ENCODE data around the gene ACTL6B. TPM values are rescaled to one million over a fixed set of nuclear protein-coding genes. Genes with fewer than 3 reads are reported as not detected.
A peak's percentile ranks its signal among the peaks of the same experiment; 100 is the strongest.
"Not testable (repeated sequence)": the region's sequence is repeated elsewhere in the genome, so short reads cannot be mapped to it uniquely, and the experiment has no call there.

ACTL6B gene
- not detected for total RNA-seq

DNA sequence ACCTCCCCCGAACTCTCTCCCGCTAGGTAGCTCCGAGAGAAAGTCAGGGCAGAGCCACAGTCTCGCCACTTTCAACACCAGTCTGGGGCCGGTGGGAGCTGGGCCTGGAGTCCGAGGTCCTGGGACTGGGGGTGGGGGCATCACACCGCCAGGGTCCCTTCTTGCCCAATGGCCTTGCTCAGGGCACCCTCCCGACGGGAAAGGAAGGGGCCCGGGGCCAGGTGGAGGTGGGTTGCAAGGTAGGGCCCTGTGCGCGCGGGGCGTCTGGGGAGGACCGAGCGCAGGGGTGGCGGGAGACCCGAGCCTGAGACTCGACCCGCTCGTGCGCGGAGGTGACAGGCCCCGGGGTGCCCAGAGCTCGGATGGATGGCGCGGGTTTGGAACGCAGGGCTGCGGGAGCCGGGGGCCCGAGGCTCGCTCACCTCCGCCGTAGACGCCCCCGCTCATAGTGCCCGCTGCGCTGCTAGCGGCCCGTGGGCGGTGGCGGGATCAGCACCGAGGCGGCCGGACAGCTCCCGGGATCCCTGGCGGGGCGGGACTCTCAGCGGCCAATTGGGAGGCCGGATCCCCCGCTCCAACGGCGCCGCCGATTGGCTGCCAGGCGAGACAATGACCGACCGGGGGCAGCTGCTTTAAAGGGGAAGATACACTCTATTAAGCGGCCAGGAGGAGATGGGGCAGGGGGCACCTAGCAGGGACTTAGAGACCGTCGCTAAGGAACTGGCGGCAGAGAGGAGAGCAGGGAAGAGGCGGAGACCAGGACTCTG is at the start of gene ACTL6B:
TSS of gene ACTL6B (minus strand) at position 541 of the 767 bp plus-strand sequence. CDS start at position 447, 94 bp downstream.
- ChIA-PET CTCF (interaction anchor here (0.6 to 2.0 kb wide), 3 partner anchors 22 to 177 kb away, joined by 3 to 5 read pairs (median 3); partner anchors contain the start of gene TSC22D4), POLR2A (no interaction called here)
- no peak within 1 kb of the TSS for H3K4me3 Mint-ChIP-seq
- no peaks in the 10 kb centered on the region for H3K36me3 Mint-ChIP-seq (ENCODE audit: low read depth)
- H3K27me3 Mint-ChIP-seq, result peaks cover 38% of the 10 kb centered on the region
- H3K4me1 Mint-ChIP-seq, result peaks cover 2% of the 10 kb centered on the region
- no peaks in the 10 kb centered on the region for H3K9me3 Mint-ChIP-seq
- no peak within 1 kb of the TSS for H3K27ac Mint-ChIP-seq
- peak; percentile 68 for DNase-seq

DNA sequence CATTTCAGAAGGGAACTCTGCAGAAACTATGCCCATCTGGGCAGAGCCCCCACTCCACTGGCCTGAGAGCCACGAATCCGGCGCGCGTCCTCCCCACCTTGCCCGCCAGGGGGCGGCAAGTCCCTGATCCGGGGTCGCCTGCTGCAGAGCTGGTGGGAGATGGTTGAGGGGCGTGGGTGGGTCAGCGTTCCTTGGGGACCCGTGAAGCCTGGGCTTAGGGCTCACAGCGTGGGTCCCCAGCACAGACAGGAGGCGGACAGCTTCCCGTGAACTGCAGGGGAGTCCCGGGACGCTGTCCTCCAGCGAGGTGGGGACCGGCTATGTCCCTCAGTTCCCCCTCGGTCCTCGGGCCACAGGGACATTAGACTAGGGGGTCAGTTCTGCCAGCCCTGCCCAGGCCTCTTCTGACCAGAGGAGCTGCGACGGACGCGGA is 49.1 kb upstream of the ACTL6B start:
- no peaks in the 10 kb centered on the region for H3K9me3 Mint-ChIP-seq
- peaks cover 2% of the 10 kb centered on the region for H3K27me3 Mint-ChIP-seq
- POLR2A ChIA-PET, result interaction anchor here (0.6 to 2.9 kb wide), 44 partner anchors 9 to 578 kb away, joined by 3 to 41 read pairs (median 6); partner anchors contain the start of genes AGFG2, EPO, FBXO24 and GIGYF1
- peak overlapping the region; percentile 90 for H3K27ac Mint-ChIP-seq
- H3K4me1 Mint-ChIP-seq, result peaks cover 17% of the 10 kb centered on the region
- peak; percentile 80 for DNase-seq
- H3K36me3 Mint-ChIP-seq (ENCODE audit: low read depth), result peaks cover 14% of the 10 kb centered on the region
- H3K4me3 Mint-ChIP-seq, result peak overlapping the region; percentile 94
- CTCF ChIA-PET, result interaction anchor here (0.6 to 2.3 kb wide), 58 partner anchors 9 to 623 kb away, joined by 3 to 91 read pairs (median 5); partner anchors contain the start of genes EPO, FBXO24, GIGYF1 and GNB2

DNA sequence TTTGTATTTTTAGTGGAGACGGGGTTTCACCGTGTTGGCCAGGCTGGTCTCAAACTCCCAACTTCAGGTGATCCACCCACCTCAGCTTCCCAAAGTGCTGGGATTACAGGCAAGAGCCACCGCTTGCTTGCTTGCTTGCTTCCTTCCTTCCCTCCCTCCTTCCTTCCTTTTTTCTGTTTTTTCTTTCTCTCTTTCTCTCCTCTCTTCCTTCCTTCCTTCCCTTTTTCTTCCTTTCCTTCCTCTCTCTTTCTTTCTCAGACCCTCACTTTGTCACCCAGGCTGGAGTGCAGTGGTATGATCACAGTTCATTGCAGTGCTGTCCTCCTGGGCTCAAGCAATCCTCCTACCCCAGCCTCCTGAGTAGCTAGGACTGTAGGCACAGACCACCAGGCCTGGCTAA is 44.8 kb upstream of the ACTL6B start:
- CTCF ChIA-PET, result interaction anchor here (2.6 kb wide), 1 partner anchor 9 kb away, joined by 12 read pairs; no protein-coding TSS in a partner anchor
- H3K27me3 Mint-ChIP-seq, result peaks cover 14% of the 10 kb centered on the region
- DNase-seq; H3K27ac Mint-ChIP-seq; H3K36me3 Mint-ChIP-seq (ENCODE audit: low read depth); H3K4me1 Mint-ChIP-seq; H3K4me3 Mint-ChIP-seq; H3K9me3 Mint-ChIP-seq: not testable (repeated sequence)
- POLR2A ChIA-PET, result interaction anchor here (1.3 kb wide), 1 partner anchor 151 kb away, joined by 4 read pairs; the partner anchor contains the start of gene SLC12A9

DNA sequence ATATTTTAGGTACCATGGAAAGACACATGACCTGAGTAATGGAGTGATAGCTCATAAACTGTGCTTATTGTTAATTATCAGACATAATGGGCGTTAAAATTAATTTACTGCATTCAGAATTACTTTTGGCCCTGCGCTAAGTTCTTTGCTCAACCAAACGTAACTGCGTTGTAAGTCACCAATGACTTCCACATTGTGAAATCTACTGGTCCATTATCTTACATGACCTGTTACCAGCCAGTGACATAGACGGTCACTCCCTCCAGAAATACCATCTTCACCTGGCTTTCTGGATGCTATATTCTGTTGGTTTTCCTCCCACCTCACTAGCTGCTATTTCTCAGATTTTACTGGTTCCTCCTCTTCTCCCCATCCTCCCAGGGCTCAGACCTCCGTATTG is 42.8 kb upstream of the ACTL6B start:
- ChIA-PET POLR2A (interaction anchor here (1.0 kb wide), 1 partner anchor 20 kb away, joined by 3 read pairs; no protein-coding TSS in a partner anchor), CTCF (interaction anchor here (0.7 kb wide), 1 partner anchor 113 kb away, joined by 3 read pairs; the partner anchor contains the start of genes FBXO24 and LRCH4)
- peaks cover 23% of the 10 kb centered on the region for H3K27me3 Mint-ChIP-seq
- peaks cover 7% of the 10 kb centered on the region for H3K4me1 Mint-ChIP-seq
- DNase-seq, result no peak
- no peaks in the 10 kb centered on the region for H3K9me3 Mint-ChIP-seq
- no peak overlapping the region for H3K27ac Mint-ChIP-seq
- no peaks in the 10 kb centered on the region for H3K36me3 Mint-ChIP-seq (ENCODE audit: low read depth)
- H3K4me3 Mint-ChIP-seq, result no peak overlapping the region

DNA sequence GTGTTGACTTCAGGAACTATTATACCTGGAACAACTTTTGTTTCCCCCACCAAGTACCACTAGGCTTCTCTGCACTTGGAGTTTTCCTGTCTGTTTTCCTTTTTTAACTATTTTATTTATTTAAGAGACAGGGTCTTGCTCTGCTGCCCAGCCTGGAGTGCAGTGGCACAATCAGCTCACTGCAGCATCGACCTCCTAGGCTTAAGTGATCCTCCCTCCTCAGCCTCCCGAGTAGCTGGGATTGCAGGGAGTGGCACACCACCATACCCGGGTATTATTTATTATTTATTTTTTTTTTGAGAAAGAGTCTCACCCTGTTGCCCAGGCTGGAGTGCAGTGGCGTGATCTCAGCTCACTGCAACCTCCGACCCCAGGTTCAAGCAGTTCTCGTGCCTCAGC is 39.9 kb upstream of the ACTL6B start:
- peaks cover 13% of the 10 kb centered on the region for H3K36me3 Mint-ChIP-seq (ENCODE audit: low read depth)
- CTCF ChIA-PET, result interaction anchor here (0.8 to 8.2 kb wide), 3 partner anchors 9 to 156 kb away, joined by 3 to 90 read pairs (median 3); partner anchors contain the start of gene POP7
- no peak overlapping the region for H3K27ac Mint-ChIP-seq
- no peak overlapping the region for H3K4me3 Mint-ChIP-seq
- DNase-seq, result no peak
- H3K27me3 Mint-ChIP-seq, result peaks cover 22% of the 10 kb centered on the region
- POLR2A ChIA-PET, result interaction anchor here (0.9 to 1.3 kb wide), 3 partner anchors 10 to 109 kb away, joined by 3 to 18 read pairs (median 3); partner anchors contain the start of gene POP7
- H3K9me3 Mint-ChIP-seq, result no peaks in the 10 kb centered on the region
- peaks cover 27% of the 10 kb centered on the region for H3K4me1 Mint-ChIP-seq

DNA sequence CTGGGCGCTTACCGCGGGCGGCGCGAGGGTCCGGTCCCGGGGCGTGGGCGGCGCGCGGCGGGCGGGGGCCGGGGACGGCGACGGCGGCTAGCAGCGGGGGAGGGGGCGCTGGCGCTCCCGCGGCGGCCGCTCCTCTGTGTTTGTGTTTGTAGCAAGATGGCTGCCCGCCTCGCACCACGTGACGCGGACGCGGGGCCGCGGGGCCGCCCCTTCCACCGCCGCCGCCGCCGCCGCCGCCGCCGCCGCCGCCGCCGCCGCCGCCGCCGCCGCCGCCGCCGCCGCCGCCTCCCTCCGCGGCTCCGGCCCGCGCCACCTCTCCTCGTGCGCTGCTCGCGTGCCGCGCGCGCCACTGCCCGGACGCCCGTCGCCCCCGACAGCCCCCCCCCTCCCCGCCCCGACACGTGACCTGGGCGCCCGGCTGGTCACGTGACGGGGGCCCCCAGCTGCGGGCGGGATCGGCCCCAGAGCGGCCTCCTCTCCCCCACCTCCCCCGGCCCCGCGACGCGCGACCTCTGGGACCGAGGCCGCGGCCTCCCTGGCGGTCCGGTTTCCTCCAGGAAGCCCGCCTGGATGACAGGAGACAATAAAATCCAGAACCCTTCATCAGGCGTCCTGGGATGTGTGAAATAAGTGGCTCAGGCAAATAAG is 38.0 kb upstream of the ACTL6B start, which contains the start of gene GIGYF1:
TSS of gene GIGYF1 (minus strand) at position 153 of the 648 bp plus-strand sequence. CDS start 6,012 bp downstream, outside the sequence.
- peaks cover 33% of the 10 kb centered on the region for H3K4me1 Mint-ChIP-seq
- peak within 1 kb of the TSS; percentile 78 for H3K27ac Mint-ChIP-seq
- no peaks in the 10 kb centered on the region for H3K9me3 Mint-ChIP-seq
- ChIA-PET CTCF (interaction anchor here (1.1 to 8.2 kb wide), 5 partner anchors 11 to 158 kb away, joined by 4 to 90 read pairs (median 31); partner anchors contain the start of genes POP7 and SLC12A9), POLR2A (interaction anchor here (1.4 to 7.3 kb wide), 5 partner anchors 11 to 108 kb away, joined by 4 to 51 read pairs (median 27); partner anchors contain the start of genes FBXO24, LRCH4, MOSPD3 and POP7)
- H3K36me3 Mint-ChIP-seq (ENCODE audit: low read depth), result peaks cover 13% of the 10 kb centered on the region
- peaks cover 18% of the 10 kb centered on the region for H3K27me3 Mint-ChIP-seq
- peak within 1 kb of the TSS; percentile 96 for H3K4me3 Mint-ChIP-seq
- peak; percentile 74 for DNase-seq

DNA sequence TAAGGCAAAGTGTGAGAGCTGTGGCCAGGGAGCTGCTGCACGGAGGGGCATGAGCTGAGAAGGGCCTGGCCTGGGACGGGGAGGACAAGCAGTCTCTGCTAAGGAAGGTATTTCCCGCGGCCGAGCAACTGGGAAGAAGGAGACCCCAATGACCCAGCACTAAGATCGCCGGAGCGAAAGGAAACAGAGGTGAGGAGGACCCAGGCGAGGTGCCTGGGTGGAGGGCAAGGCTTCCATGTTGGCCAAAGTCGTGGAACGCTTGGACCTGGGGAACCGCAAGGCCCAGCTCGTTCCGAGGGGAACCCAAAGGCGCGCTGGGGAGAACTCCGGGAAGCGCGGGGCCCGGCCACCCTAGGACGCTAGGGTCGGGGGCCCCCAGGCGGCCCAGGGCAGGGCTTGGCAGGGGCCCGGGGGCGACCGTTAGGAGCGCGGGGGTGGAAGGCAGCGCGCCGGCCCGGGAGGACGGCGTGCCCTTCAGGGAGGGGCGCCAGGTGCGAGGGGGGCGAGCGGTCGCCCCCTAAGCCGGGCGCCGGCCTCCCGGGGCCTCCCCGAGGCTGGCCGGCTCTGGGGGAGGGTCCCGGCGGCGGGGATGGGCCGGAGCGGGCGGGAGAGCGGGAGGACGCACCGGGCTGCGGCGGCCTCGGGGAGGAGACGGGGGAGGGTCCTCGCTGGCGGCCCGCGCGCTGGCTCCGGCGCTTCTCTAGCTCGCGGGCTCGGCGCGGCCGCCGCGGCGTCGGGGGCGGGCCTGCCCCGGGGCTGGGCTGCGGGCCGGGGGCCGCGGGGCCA is 37.3 kb upstream of the ACTL6B start:
- DNase-seq, result no peak
- Mint-ChIP-seq H3K27me3 (peaks cover 18% of the 10 kb centered on the region), H3K27ac (peak overlapping the region; percentile 78), H3K9me3 (no peaks in the 10 kb centered on the region), H3K4me3 (peak overlapping the region; percentile 96), H3K36me3 (ENCODE audit: low read depth) (peaks cover 18% of the 10 kb centered on the region), H3K4me1 (peaks cover 37% of the 10 kb centered on the region)
- ChIA-PET POLR2A (interaction anchor here (0.8 to 7.3 kb wide), 13 partner anchors 12 to 155 kb away, joined by 3 to 51 read pairs (median 5); partner anchors contain the start of genes AGFG2, FBXO24, LRCH4 and MOSPD3), CTCF (interaction anchor here (0.9 to 8.2 kb wide), 15 partner anchors 9 to 264 kb away, joined by 3 to 90 read pairs (median 12); partner anchors contain the start of genes FBXO24, LRCH4, MEPCE and MOSPD3)

DNA sequence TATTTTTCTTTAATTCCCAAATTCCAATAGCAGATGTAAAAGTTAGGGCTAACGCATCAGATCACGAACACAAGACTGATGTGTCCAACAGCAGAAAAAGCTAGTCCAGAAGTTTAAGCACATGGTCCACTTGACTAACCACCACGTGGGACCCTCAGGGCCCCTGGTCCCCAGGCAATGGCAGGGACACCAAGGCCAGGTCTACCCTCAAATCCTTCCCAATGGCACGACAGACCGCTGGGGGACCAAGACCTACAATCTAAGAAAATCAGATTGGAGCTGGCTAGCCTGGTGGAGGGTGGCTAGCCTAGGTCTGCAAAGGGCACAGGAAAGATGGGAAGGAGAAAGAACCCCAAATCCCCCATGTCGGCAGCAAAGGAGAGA is 36.3 kb upstream of the ACTL6B start:
- DNase-seq, result no peak
- peak overlapping the region; percentile 96 for H3K4me3 Mint-ChIP-seq
- no peaks in the 10 kb centered on the region for H3K9me3 Mint-ChIP-seq
- peaks cover 26% of the 10 kb centered on the region for H3K36me3 Mint-ChIP-seq (ENCODE audit: low read depth)
- CTCF ChIA-PET, result interaction anchor here (0.9 to 8.2 kb wide), 15 partner anchors 9 to 263 kb away, joined by 3 to 90 read pairs (median 12); partner anchors contain the start of genes FBXO24, LRCH4, MEPCE and MOSPD3
- H3K4me1 Mint-ChIP-seq, result peaks cover 37% of the 10 kb centered on the region
- POLR2A ChIA-PET, result interaction anchor here (0.8 to 7.3 kb wide), 13 partner anchors 11 to 154 kb away, joined by 3 to 51 read pairs (median 5); partner anchors contain the start of genes AGFG2, FBXO24, LRCH4 and MOSPD3
- peak overlapping the region; percentile 21 for H3K27ac Mint-ChIP-seq
- peaks cover 17% of the 10 kb centered on the region for H3K27me3 Mint-ChIP-seq

DNA sequence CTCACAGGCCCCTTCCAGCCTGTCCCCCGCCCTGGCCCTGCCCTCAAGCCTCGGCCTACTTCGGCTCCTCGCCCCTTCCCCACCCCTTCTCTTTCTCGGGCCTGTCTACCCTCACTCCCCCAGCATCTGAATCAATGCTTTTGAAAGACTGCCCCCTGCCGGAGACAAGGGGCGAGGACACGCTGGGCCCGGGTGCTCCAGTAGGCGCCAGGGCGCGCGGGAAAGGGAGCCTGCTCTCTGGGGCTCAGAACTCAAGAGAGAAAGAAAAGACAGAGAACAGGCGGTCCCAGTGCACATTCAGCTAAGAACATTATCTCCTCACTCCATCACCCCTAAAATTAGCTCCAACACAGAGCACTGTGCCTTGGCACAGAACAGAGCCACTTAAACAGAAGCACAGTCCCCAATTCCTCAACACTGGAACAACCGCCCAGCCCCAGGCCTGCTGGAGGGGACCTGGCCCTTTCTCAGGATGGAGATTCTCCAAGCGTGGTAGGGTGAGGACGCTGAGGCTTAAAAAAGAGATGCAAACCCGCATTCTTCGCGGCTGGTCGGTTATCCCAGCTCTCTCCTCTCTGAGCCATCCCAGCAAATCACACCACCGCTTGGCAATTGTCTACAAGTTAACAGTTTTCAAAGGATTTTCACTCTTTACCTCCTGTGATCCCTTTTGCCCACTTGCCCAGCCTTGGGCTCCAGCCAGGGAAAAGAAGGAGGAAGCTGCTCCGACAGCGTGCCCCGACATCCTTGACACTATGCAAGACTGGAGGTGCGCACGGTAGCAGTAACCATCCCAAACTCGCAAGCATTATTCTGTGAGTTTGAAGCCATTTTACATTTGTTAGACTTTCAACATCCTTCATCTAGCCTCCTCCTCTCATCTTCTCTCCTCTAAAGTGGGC is 35.7 kb upstream of the ACTL6B start:
- ChIA-PET CTCF (interaction anchor here (0.6 to 8.2 kb wide), 28 partner anchors 8 to 263 kb away, joined by 3 to 90 read pairs (median 5); partner anchors contain the start of genes FBXO24, LRCH4, MEPCE and MOSPD3), POLR2A (interaction anchor here (0.8 to 7.3 kb wide), 16 partner anchors 10 to 256 kb away, joined by 3 to 51 read pairs (median 6); partner anchors contain the start of genes FBXO24, LRCH4, MOSPD3 and POP7)
- Mint-ChIP-seq H3K4me1 (peaks cover 37% of the 10 kb centered on the region), H3K4me3 (peak overlapping the region; percentile 96), H3K36me3 (ENCODE audit: low read depth) (peaks cover 27% of the 10 kb centered on the region), H3K9me3 (no peaks in the 10 kb centered on the region), H3K27me3 (peaks cover 10% of the 10 kb centered on the region), H3K27ac (peak overlapping the region; percentile 42)
- DNase-seq, result peak; percentile 84

DNA sequence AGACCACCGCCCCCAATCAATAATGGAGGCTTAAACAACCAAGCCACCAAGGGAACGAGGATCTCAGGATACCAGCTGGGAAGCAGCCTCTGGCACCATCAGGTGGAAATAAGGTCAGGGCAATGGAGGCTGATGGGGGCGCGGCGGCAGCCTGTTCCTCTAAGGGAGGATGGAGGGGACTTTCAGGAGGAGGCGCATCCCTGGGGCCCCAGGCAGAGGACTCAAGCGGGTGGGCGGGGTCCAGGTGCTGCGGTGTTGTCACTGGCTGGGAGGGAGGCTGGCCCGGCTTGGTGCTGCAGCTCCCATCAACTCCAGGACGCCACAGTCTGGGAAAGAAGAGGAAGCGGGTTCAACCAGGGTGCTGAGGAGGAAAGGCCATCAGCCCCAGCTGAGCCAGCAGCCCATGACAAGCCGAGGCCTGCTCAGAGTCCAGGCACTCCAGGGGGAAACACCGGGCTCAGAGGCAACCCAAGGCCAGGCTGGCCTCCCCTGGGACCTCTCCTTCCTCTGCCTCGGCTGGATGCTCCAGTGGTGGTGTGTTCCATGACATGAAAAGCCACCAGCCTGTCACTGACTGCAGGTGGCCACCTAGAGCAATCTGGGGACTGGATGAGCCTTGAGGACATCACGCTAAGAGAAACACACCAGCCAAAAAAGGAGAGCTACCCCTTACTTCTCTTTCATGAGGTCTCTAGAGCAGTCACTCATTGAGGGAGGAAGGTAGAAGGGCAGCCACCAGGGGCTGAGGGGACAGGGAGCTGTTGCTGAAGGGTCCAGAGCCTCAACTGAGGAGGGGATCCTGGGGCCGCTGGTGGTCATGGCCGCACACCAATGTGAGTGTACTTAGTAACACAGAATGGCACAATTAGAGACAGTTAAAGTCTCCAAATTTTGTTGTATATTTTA is 33.2 kb upstream of the ACTL6B start:
- Mint-ChIP-seq H3K27ac (no peak overlapping the region), H3K9me3 (no peaks in the 10 kb centered on the region), H3K4me1 (peaks cover 30% of the 10 kb centered on the region), H3K36me3 (ENCODE audit: low read depth) (peaks cover 35% of the 10 kb centered on the region), H3K27me3 (no peaks in the 10 kb centered on the region), H3K4me3 (no peak overlapping the region)
- POLR2A ChIA-PET, result interaction anchor here (1.2 to 7.3 kb wide), 5 partner anchors 8 to 104 kb away, joined by 4 to 51 read pairs (median 6); partner anchors contain the start of genes FBXO24, LRCH4, MOSPD3 and POP7
- CTCF ChIA-PET, result interaction anchor here (0.6 to 8.2 kb wide), 13 partner anchors 10 to 472 kb away, joined by 3 to 90 read pairs (median 6); partner anchors contain the start of genes EPO, FBXO24, LRCH4 and MOSPD3
- DNase-seq, result no peak
